ENCODE measurements around the gene RAPSN. TPM values are rescaled to one million over a fixed set of nuclear protein-coding genes. Genes with fewer than 3 reads are reported as not detected.

RAPSN gene
- total and polyA plus RNA-seq, 2 donors (not counting 1 experiment from before 2014, with no cell fraction given), result 0.25 to 1.0 TPM

- peaks cover 9 to 22% of the 10 kb centered on the region in 2 donors for H3K4me1 ChIP-seq (ENCODE audit: control insufficient read depth in 2 of 2, insufficient read depth in 2 of 2, low read length in 2 of 2)
- Mint-ChIP-seq H3K4me3 (peak within 1 kb of the TSS; percentile 100), H3K4me1 (peaks cover 25% of the 10 kb centered on the region), H3K27ac (peak within 1 kb of the TSS; percentile 98), H3K9me3 (ENCODE audit: insufficient read depth) (no peaks in the 10 kb centered on the region), H3K27me3 (no peaks in the 10 kb centered on the region)
- peaks cover 0 to 25% of the 10 kb centered on the region in 2 experiments for H3K36me3 ChIP-seq (replicated peaks in 1 of 2; ENCODE audit: control extremely low read depth in 1 of 2, control insufficient read depth in 1 of 2, extremely low read depth in 1 of 2, insufficient read depth in 2 of 2, low read length in 1 of 2)
- H3K4me2 ChIP-seq (replicated peaks; ENCODE audit: low read depth, low read length, poor library complexity, severe bottlenecking), result peak within 1 kb of the TSS; percentile 73
- H3K27me3 ChIP-seq (replicated peaks in 1 of 4; ENCODE audit: control extremely low read depth in 1 of 4, control insufficient read depth in 3 of 4, insufficient read depth in 4 of 4, low read length in 3 of 4), result no peaks in the 10 kb centered on the region
- no peak for TF ChIP-seq EZH2 (IDR thresholded peaks at IDR 0.05; ENCODE audit: borderline replicate concordance, insufficient read depth, low read depth, low read length, poor library complexity, severe bottlenecking)
- TF ChIP-seq, protein P1, sequence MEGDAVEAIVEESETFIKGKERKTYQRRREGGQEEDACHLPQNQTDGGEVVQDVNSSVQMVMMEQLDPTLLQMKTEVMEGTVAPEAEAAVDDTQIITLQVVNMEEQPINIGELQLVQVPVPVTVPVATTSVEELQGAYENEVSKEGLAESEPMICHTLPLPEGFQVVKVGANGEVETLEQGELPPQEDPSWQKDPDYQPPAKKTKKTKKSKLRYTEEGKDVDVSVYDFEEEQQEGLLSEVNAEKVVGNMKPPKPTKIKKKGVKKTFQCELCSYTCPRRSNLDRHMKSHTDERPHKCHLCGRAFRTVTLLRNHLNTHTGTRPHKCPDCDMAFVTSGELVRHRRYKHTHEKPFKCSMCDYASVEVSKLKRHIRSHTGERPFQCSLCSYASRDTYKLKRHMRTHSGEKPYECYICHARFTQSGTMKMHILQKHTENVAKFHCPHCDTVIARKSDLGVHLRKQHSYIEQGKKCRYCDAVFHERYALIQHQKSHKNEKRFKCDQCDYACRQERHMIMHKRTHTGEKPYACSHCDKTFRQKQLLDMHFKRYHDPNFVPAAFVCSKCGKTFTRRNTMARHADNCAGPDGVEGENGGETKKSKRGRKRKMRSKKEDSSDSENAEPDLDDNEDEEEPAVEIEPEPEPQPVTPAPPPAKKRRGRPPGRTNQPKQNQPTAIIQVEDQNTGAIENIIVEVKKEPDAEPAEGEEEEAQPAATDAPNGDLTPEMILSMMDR (IDR thresholded peaks at IDR 0.05), result no peak
- peak within 1 kb of the TSS; percentile 97 for H3K9ac ChIP-seq (ENCODE audit: low read length)
- H4K20me1 ChIP-seq (ENCODE audit: control insufficient read depth, insufficient read depth, low read length, poor library complexity, severe bottlenecking), result no peaks in the 10 kb centered on the region
- peak within 1 kb of the TSS; percentile 78 to 94 for H3K27ac ChIP-seq (ENCODE audit: low read length in 2 of 2)
- peak; percentile 98 for ATAC-seq (ENCODE audit: low read depth)
- H2AFZ ChIP-seq (ENCODE audit: insufficient read depth, low read depth, low read length, poor library complexity, severe bottlenecking), result peak within 1 kb of the TSS; percentile 100
- peak; percentile 97 for DNase-seq
- H3K79me2 ChIP-seq (ENCODE audit: control insufficient read depth, insufficient read depth, low read length), result peaks cover 29% of the 10 kb centered on the region
- under 1% methylated on average over 61 of the region's 62 CpGs for WGBS (ENCODE audit: insufficient coverage)
- ChIA-PET CTCF (interaction anchor here (0.6 to 4.3 kb wide), 5 partner anchors 14 to 295 kb away, joined by 3 to 35 read pairs (median 4); no protein-coding TSS in a partner anchor), POLR2A (interaction anchor here (0.7 to 1.7 kb wide), 4 partner anchors 13 to 178 kb away, joined by 3 to 10 read pairs (median 4); partner anchors contain the start of gene ACP2)
- peak within 1 kb of the TSS; percentile 88 to 99 (median 93) for H3K4me3 ChIP-seq (ENCODE audit: control extremely low read depth in 1 of 5, extremely low read depth in 1 of 5, insufficient read depth in 1 of 5, low read depth in 2 of 5, low read length in 4 of 5)
- no peaks in the 10 kb centered on the region for H3K9me3 ChIP-seq (ENCODE audit: control extremely low read depth in 1 of 3, control insufficient read depth in 2 of 3, insufficient read depth in 1 of 3, low read length in 2 of 3)
- intact Hi-C loops (cut with micrococcal nuclease), result loop anchor here (1.0 to 5.0 kb wide), 13 partner anchors 18 to 726 kb away; partner anchors contain the start of genes ACP2, AGBL2, ARHGAP1 and CELF1
Observed at GRCh38 chr11:47426062-47426956, 22.6 kb downstream of the RAPSN start, which contains the start of gene PSMC3. Gene PSMC3 (minus strand): TSS chr11:47426439. CDS start chr11:47426279, 160 bp downstream.
